Neutrophil (primary cell): ENCODE measurements around the gene FAM124A.

ENCODE experiments used
- H3K27ac ChIP-seq: fragments of 200-600 bp; sonication (generic); 2 replicates; pipeline ENCODE4 v1.5.1; 2016; ENCODE audit warnings: mild to moderate bottlenecking, moderate library complexity
- H3K27me3 ChIP-seq: fragments of 200-600 bp; sonication (generic); 2 replicates; pipeline ENCODE4 v1.6.0; 2016; ENCODE audit warnings: mild to moderate bottlenecking
- H3K36me3 ChIP-seq: fragments of 200-600 bp; sonication (generic); 2 replicates; pipeline ENCODE4 v1.5.1; 2017
- H3K4me1 ChIP-seq, 2 experiments: fragments of 200-600 bp in 1 of 2; sonication (generic) in 1 of 2; 1 replicate in 1 of 2; 2 replicates in 1 of 2; pipeline versions ENCODE4 v1.5.1 to v1.6.1; 2013 to 2016; ENCODE audit warnings: low read depth in 1 of 2, low read length in 1 of 2, mild to moderate bottlenecking in 1 of 2, moderate library complexity in 1 of 2; ENCODE audit not compliant: control insufficient read depth in 1 of 2, insufficient read depth in 1 of 2
- H3K4me3 ChIP-seq, 2 experiments: fragments of 200-600 bp in 1 of 2; sonication (generic) in 1 of 2; 1 replicate in 1 of 2; 2 replicates in 1 of 2; pipeline ENCODE4 v1.5.1; 2013 to 2016; ENCODE audit warnings: low read depth in 1 of 2, low read length in 1 of 2, mild to moderate bottlenecking in 1 of 2, moderate library complexity in 1 of 2
- H3K9me3 ChIP-seq: fragments of 200-600 bp; sonication (generic); 2 replicates; pipeline ENCODE4 v1.5.1; 2016
- CTCF ChIP-seq: fragments of 200-600 bp; sonication (generic); IDR thresholded peaks from 2 replicates; pipeline ENCODE4 v1.5.1; 2016; ENCODE audit warnings: antibody characterized with exemption

The FAM124A gene

GRCh38 chr13:51243227-51243626 lies 21.0 kb downstream of the FAM124A start:
- Histone ChIP-seq H3K27me3 (no peaks in the 10 kb centered on the region), H3K9me3 (no peaks in the 10 kb centered on the region), H3K4me1 (no peaks in the 10 kb centered on the region), H3K36me3 (no peaks in the 10 kb centered on the region), H3K4me3 (no peak overlapping the region), H3K27ac (no peak overlapping the region)
- no peak for TF ChIP-seq CTCF

GRCh38 chr13:51243832-51244231 lies 21.6 kb downstream of the FAM124A start:
- Histone ChIP-seq H3K36me3 (no peaks in the 10 kb centered on the region), H3K27ac (no peak overlapping the region), H3K27me3 (no peaks in the 10 kb centered on the region), H3K4me1 (no peaks in the 10 kb centered on the region), H3K4me3 (no peak overlapping the region), H3K9me3 (no peaks in the 10 kb centered on the region)
- TF ChIP-seq CTCF, result no peak

GRCh38 chr13:51244637-51245405 lies 22.6 kb downstream of the FAM124A start:
- Histone ChIP-seq H3K4me1 (no peaks in the 10 kb centered on the region), H3K27ac (no peak overlapping the region), H3K9me3 (no peaks in the 10 kb centered on the region), H3K27me3 (no peaks in the 10 kb centered on the region), H3K36me3 (no peaks in the 10 kb centered on the region), H3K4me3 (no peak overlapping the region)
- TF ChIP-seq CTCF, result no peak

- Histone ChIP-seq H3K4me3 (no peak overlapping the region), H3K36me3 (no peaks in the 10 kb centered on the region), H3K27ac (no peak overlapping the region), H3K9me3 (no peaks in the 10 kb centered on the region), H3K4me1 (no peaks in the 10 kb centered on the region), H3K27me3 (no peaks in the 10 kb centered on the region)
- no peak for TF ChIP-seq CTCF
Measured at GRCh38 chr13:51245583-51245982, 23.4 kb downstream of the FAM124A start.

GRCh38 chr13:51246025-51246417 lies 23.8 kb downstream of the FAM124A start:
- no peaks in the 10 kb centered on the region for H3K9me3 ChIP-seq
- no peaks in the 10 kb centered on the region for H3K4me1 ChIP-seq
- H3K27ac ChIP-seq, result no peak overlapping the region
- no peak overlapping the region for H3K4me3 ChIP-seq
- H3K36me3 ChIP-seq, result no peaks in the 10 kb centered on the region
- no peaks in the 10 kb centered on the region for H3K27me3 ChIP-seq
- no peak for TF ChIP-seq CTCF
